ENCODE measurements around the gene TP53TG3.
"Not testable (repeated sequence)": the region's sequence is repeated elsewhere in the genome, so short reads cannot be mapped to it uniquely, and the experiment has no call there.

TP53TG3 gene, protein sequence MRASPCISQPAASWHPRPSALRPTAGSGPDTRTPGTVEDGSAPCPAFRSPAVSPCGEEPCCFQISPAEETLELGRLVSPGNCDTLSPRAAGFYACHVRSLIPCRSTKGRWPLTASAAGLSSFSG

DNA sequence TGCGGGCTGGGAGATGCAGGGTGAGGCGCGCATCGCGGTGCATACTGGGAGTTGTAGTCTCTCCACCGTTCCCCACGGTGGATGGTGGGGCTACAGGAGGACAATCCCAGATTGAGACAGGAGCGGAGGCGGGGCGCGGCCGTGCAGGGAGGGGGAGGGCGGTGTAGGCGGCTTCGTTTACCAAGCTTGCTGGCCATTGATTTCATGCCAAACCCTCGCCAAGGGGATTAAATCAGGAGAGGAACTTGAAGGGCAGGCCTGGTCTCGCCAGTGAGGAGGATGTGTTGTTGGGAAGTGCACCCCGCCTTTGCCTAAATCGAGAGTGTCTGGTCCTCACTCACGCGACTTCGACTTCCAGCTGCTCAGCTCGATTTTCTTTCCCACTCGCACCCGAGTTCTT is at the start of gene TP53TG3:
TSS of gene TP53TG3 (minus strand) at position 101 of the 400 bp plus-strand sequence. CDS start at position 33, 68 bp downstream.
- DNase-seq (ENCODE audit: low spot score): not testable (repeated sequence)

DNA sequence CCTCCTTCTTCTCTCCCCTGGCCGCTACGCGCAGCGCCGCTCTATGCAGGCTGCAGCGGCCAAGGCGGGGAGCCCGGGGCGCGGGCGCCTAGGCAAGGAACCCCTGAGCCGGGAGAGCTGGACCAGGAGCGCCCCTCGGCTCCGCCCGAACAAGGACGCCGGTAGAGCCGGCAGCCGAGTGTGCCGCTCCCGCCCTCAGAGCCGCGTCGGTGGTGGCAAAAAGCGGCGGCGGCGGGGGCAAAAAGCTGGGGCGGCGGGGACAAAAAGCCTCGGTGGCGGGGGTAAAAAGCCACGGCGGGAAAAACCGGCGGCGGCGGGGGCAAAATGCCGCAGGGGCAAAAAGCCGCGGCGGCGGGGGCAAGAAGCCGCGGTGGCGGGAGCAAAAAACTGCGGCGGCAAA is 25.1 kb downstream of the TP53TG3 start:
- not testable (repeated sequence) for DNase-seq (ENCODE audit: low spot score)

DNA sequence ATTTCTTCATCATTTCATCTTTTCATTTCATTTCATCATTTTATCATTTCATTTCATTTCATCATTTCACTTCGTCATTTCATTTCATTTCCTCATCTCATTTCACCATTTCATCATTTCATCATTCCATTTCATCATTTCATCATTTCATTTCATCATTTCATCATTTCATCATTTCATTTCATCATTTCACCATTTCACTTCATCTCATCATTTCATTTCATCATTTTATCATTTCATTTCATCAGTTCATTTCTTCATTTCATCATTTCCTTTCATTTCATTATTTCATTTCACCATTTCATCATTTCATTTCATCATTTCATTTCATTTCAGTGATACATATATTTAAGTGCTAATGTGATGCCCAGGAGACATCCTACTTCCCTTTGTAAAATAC is 28.4 kb downstream of the TP53TG3 start:
- DNase-seq (ENCODE audit: low spot score): not testable (repeated sequence)

DNA sequence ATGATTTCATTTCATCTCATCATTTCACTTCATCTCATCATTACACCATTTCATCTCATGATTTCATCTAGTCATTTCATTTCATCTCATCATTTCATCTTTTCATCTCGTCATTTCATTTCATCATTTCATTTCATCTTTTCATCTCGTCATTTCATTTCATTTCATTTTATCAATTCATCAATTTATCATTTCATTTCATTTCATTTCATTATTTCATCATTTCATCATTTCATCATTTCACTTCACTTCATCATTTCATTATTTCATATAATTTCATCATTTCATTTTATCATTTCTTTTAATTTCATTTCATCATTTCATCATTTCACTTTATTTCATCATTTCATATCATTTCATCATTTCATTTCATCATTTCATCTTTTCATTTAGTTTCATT is 29.2 kb downstream of the TP53TG3 start:
- not testable (repeated sequence) for DNase-seq (ENCODE audit: low spot score)

DNA sequence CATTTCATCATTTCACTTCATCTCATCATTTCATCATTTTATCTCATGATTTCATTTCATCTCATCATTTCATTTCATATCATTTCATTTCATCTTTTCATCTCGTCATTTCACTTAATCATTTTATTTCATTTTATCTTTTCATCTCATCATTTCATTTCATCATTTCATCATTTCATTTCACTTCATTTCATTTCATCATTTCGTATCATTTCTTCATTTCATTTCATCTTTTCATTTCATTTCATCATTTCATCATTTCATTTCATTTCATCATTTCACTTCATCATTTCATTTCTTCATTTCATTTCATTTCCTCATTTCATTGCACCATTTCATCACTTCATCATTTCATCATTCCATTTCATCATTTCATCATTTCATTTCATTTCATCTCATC is 29.8 kb downstream of the TP53TG3 start:
- DNase-seq (ENCODE audit: low spot score): not testable (repeated sequence)

DNA sequence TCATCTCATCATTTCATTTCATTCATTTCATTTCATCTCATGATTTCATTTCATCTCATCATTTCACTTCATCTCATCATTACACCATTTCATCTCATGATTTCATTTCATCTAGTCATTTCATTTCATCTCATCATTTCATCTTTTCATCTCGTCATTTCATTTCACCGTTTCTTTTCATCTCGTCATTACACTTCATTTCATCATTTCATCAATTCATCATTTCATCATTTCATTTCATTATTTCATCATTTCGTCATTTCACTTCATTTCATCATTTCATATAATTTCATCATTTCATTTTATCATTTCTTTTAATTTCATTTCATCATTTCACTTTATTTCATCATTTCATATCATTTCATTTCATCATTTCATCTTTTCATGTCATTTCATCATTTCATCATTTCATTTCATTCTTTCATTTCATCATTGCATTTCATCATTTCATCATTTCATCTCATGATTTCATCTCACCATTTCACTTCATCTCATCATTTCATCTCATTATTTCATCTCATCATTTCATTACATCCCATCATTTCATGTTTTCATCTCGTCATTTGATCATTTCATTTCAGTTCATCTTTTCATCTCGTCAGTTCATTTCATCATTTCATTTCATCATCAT is 30.6 kb downstream of the TP53TG3 start:
- not testable (repeated sequence) for DNase-seq (ENCODE audit: low spot score)

DNA sequence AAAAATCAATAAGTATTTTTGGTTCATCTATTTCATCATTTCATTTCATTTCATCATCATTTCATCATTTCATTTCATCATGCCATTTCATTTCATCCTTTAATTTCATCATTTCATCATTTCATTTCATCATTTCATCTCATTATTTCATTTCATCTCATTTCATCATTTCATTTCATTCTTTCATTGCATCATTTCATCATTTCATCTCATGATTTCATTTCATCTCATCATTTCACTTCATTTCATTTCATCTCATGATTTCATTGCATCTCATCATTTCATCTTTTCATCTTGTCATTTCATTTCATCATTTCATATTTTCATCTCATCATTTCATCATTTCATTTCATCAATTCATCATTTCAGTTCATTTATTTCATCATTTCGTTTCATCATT is 31.2 kb downstream of the TP53TG3 start:
- DNase-seq (ENCODE audit: low spot score): not testable (repeated sequence)

DNA sequence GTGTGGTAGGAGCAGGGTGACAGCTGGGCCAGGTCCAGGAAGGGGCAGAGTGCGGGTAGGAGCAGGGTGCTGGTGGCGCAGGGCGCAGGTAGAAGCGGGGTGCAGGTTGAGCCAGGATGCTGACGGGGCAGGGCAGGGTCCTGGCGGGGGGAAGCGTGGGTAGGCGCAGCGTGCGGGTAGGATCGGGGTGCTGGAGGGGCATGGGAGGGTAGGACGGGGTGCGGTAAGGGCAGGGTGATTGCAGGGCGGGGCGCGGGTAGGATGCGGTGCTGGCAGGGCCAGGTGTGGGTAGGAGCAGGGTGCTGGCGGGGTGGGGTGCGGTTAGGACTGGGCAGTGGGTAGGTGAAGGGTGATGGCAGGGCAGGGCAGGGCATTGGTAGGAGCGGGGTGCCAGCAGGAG is 38.4 kb downstream of the TP53TG3 start:
- DNase-seq (ENCODE audit: low spot score): not testable (repeated sequence)

DNA sequence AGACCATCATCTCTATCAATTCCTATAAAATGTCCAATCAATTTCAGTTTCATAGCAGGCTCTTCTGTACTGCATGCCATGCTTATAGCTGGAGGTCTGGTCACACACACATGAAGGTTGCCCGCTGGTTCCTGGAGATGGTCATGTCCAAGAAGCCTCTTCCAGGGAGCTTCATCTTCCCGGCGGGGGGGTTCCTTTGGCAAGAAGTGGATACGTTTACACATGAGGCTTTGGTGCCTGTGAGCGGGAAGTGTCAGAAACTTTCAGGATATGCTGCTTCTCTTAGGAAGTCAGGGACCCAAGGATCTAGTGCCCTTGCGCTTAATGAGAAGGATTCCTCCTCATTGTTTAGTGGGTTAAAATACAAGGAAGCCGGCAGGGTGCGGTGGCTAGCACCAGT is 43.9 kb downstream of the TP53TG3 start:
- DNase-seq (ENCODE audit: low spot score): not testable (repeated sequence)

Measured in NAMALWA (cell line).